CD4-positive, alpha-beta T cell (primary cell): ENCODE measurements around the gene INVS. TPM values are rescaled to one million over a fixed set of nuclear protein-coding genes. Genes with fewer than 3 reads are reported as not detected.

Source experiments
- ATAC-seq: fragments of 200-7000 bp; cut with Tn5 transposase; one replicate; pipeline ENCODE4 v1.10.0; 2022; ENCODE audit warnings: mild to moderate bottlenecking; ENCODE audit not compliant: poor library complexity
- CTCF ChIA-PET: fragments of 350-600 bp; sonication (Branson Sonifier 250); formaldehyde crosslinking; loops from one replicate; lab custom pipeline; 2021; ENCODE audit warnings: antibody characterized with exemption, inconsistent platforms; lab: Charles Lee
- POLR2A ChIA-PET: fragments of 350-600 bp; sonication (Branson Sonifier 250); formaldehyde crosslinking; loops from one replicate; lab custom pipeline; 2021; ENCODE audit warnings: antibody characterized with exemption, inconsistent platforms; lab: Charles Lee
- DNase-seq, 14 experiments: peaks; one replicate each; pipeline ENCODE4 v3.0.0-alpha.2; 2013 to 2020; ENCODE audit warnings: mixed read lengths in 2 of 14
- H3K27ac ChIP-seq, 2 donors: one replicate each; pipeline versions ENCODE4 v1.5.1 to v1.7.0; 2013; ENCODE audit warnings: low read length in 2 of 2, low read depth in 1 of 2, mild to moderate bottlenecking in 1 of 2
- H3K27me3 ChIP-seq, 2 experiments: 1 replicate in 1 of 2; 2 replicates in 1 of 2; pipeline versions ENCODE4 v1.6.1 to v1.7.0; 2013; ENCODE audit warnings: low read length in 2 of 2, control low read depth in 1 of 2, mild to moderate bottlenecking in 1 of 2, moderate library complexity in 1 of 2; ENCODE audit not compliant: insufficient read depth in 2 of 2, control insufficient read depth in 1 of 2
- H3K36me3 ChIP-seq: one replicate; pipeline ENCODE4 v1.6.1; 2013; ENCODE audit warnings: low read length, control low read depth; ENCODE audit not compliant: insufficient read depth
- H3K4me1 ChIP-seq: one replicate; pipeline ENCODE4 v1.6.1; 2013; ENCODE audit warnings: low read length, control low read depth; ENCODE audit not compliant: insufficient read depth
- H3K4me3 ChIP-seq: one replicate; pipeline ENCODE4 v1.5.1; 2013; ENCODE audit warnings: mild to moderate bottlenecking, low read length, moderate library complexity
- H3K9me3 ChIP-seq, 2 experiments: 1 replicate in 1 of 2; 2 replicates in 1 of 2; pipeline versions ENCODE4 v1.6.1 to v1.7.0; 2013; ENCODE audit warnings: low read length in 2 of 2, mild to moderate bottlenecking in 2 of 2, control low read depth in 1 of 2, moderate library complexity in 1 of 2; ENCODE audit not compliant: control insufficient read depth in 1 of 2, insufficient read depth in 1 of 2
- H3K27ac Mint-ChIP-seq: one replicate; pipeline ENCODE4 v1.8.0; 2020; ENCODE audit warnings: mixed read lengths
- H3K27me3 Mint-ChIP-seq: one replicate; pipeline ENCODE4 v1.8.0; 2021; ENCODE audit warnings: mixed read lengths
- H3K36me3 Mint-ChIP-seq: one replicate; pipeline ENCODE4 v1.8.0; 2021; ENCODE audit warnings: low read depth, mixed read lengths
- H3K4me1 Mint-ChIP-seq: one replicate; pipeline ENCODE4 v1.8.0; 2021; ENCODE audit warnings: low read depth, mixed read lengths
- H3K4me3 Mint-ChIP-seq: one replicate; pipeline ENCODE4 v1.8.0; 2020; ENCODE audit warnings: mild to moderate bottlenecking, mixed read lengths
- H3K9me3 Mint-ChIP-seq: one replicate; pipeline ENCODE4 v1.8.0; 2020; ENCODE audit warnings: mixed read lengths
- intact Hi-C, 2 experiments: fragments of 100-400 bp; cut with DNase I in 1 of 2; cut with micrococcal nuclease in 1 of 2; formaldehyde crosslinking; loops; one replicate each; pipeline versions ENCODE4 v1.15.1 to v1.9.0; 2023 to 2025; cut with DNase I, micrococcal nuclease
- total RNA-seq, 174 experiments: library from RNA in 2 of 174; stranded (reverse) in 2 of 174; gene quantifications; one replicate each; pipeline ENCODE4 v1.2.3 and lab custom pipeline; 2021 to 2026
- TF ChIP-seq, protein P1 (sequence below): fragments of 200-600 bp; IDR thresholded peaks from one replicate; pipeline ENCODE4 v1.8.0; 2022; ENCODE audit warnings: antibody characterized with exemption, mild to moderate bottlenecking

INVS gene
- total RNA-seq, 2 experiments from 2014 or later = 13.6 to 14.3 TPM

DNA sequence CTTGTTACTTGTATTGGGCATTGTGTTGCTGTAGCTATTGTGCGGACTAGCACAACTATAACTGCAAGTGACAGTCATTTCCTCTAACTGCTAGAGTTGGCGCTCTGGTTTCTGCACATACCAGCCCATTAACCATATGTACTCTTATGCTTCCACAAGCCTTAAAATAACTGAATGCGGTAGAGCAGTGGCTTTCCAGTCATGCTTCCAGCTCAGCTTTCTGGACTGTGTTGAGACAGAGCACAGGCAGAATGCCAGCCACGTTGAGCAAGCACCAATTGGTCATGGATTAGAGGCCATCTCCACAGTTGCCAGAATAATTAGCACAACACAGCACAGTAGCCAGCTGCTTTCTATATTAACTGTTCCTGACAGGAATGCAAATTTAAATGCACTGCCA is 12.2 kb downstream of the INVS start:
- Mint-ChIP-seq H3K4me1 (peaks cover 18% of the 10 kb centered on the region), H3K4me3 (no peak overlapping the region), H3K36me3 (peaks cover 51% of the 10 kb centered on the region), H3K27ac (no peak overlapping the region), H3K27me3 (no peaks in the 10 kb centered on the region), H3K9me3 (no peaks in the 10 kb centered on the region)
- intact Hi-C loops = no loop called here
- no peaks in the 10 kb centered on the region for H3K4me1 ChIP-seq
- H3K27ac ChIP-seq = no peak overlapping the region
- peaks cover 18% of the 10 kb centered on the region for H3K36me3 ChIP-seq
- TF ChIP-seq, protein P1, sequence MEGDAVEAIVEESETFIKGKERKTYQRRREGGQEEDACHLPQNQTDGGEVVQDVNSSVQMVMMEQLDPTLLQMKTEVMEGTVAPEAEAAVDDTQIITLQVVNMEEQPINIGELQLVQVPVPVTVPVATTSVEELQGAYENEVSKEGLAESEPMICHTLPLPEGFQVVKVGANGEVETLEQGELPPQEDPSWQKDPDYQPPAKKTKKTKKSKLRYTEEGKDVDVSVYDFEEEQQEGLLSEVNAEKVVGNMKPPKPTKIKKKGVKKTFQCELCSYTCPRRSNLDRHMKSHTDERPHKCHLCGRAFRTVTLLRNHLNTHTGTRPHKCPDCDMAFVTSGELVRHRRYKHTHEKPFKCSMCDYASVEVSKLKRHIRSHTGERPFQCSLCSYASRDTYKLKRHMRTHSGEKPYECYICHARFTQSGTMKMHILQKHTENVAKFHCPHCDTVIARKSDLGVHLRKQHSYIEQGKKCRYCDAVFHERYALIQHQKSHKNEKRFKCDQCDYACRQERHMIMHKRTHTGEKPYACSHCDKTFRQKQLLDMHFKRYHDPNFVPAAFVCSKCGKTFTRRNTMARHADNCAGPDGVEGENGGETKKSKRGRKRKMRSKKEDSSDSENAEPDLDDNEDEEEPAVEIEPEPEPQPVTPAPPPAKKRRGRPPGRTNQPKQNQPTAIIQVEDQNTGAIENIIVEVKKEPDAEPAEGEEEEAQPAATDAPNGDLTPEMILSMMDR = no peak
- H3K27me3 ChIP-seq = no peaks in the 10 kb centered on the region
- DNase-seq (no peak), ATAC-seq (no peak)
- H3K4me3 ChIP-seq = no peak overlapping the region
- ChIA-PET POLR2A (no interaction called here), CTCF (no interaction called here)
- H3K9me3 ChIP-seq = no peaks in the 10 kb centered on the region

DNA sequence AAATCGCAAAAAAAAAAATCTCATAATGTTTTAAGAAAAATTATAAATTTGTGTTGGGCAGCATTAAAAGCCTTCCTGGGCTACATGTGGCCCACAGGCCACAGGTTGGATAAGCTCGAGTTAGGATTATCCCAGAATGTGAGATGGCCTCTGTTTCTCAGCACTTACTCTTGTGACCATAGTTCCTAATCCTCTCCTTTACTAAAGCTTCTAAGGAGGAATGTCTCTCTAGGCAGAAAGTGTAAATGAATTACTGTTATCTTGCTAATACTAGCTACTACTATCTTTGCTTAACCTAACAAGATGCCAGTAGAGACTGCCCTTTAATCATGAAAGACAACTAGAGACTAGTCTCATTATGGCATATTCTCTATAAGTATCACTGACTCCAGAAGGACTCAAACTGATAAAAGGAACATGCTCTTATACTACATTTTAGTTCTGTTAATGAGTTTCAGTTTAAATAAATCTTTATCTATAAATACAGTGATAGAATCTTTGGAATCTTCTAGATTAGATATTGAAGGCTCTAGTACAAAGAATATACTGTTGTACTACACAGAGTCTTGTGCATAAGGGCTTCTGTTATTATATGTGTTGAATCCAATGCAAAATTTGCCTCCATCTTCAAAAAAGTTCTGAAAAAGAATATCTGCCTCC is 13.8 kb downstream of the INVS start:
- no peaks in the 10 kb centered on the region for H3K9me3 ChIP-seq
- Mint-ChIP-seq H3K27ac (no peak overlapping the region), H3K27me3 (no peaks in the 10 kb centered on the region), H3K36me3 (peaks cover 51% of the 10 kb centered on the region), H3K9me3 (no peaks in the 10 kb centered on the region), H3K4me1 (peaks cover 18% of the 10 kb centered on the region), H3K4me3 (no peak overlapping the region)
- H3K27ac ChIP-seq = no peak overlapping the region
- no peaks in the 10 kb centered on the region for H3K4me1 ChIP-seq
- TF ChIP-seq, protein P1 = no peak
- H3K27me3 ChIP-seq = no peaks in the 10 kb centered on the region
- ATAC-seq = no peak
- peaks cover 11% of the 10 kb centered on the region for H3K36me3 ChIP-seq
- ChIA-PET POLR2A (interaction anchor here (0.6 kb wide), 1 partner anchor 15 kb away, joined by 3 read pairs; no protein-coding TSS in a partner anchor), CTCF (interaction anchor here (0.6 to 0.9 kb wide), 2 partner anchors 13 to 103 kb away, joined by 3 read pairs; partner anchors contain the start of genes ERP44 and INVS)
- H3K4me3 ChIP-seq = no peak overlapping the region
- intact Hi-C loops = no loop called here
- no peak for DNase-seq

DNA sequence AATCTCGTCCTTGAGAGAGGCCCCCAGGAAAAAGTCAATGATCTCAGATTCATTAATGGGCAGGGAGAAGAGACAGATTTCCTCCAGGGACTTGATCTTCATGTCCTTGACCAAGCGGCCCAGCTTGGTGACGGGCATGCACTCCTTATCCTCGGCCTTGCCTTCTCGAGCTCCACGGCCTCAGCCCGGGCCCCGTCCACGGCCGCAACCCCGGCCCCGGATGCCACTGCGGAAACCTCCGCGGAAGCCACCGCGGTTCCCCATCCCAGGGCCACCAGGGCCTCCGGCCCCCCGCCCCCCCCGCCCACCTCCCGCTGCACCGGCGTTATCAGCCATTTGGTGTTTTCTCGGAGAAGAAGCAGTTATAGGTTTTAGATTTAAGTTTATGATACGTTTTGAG is 18.3 kb downstream of the INVS start:
- H3K9me3 ChIP-seq = no peaks in the 10 kb centered on the region
- H3K36me3 ChIP-seq = peaks cover 3% of the 10 kb centered on the region
- no peaks in the 10 kb centered on the region for H3K27me3 ChIP-seq
- Mint-ChIP-seq H3K9me3 (no peaks in the 10 kb centered on the region), H3K4me3 (no peak overlapping the region), H3K27ac (no peak overlapping the region), H3K27me3 (no peaks in the 10 kb centered on the region), H3K36me3 (peaks cover 65% of the 10 kb centered on the region), H3K4me1 (peaks cover 28% of the 10 kb centered on the region)
- POLR2A ChIA-PET = no interaction called here
- CTCF ChIA-PET = no interaction called here
- no peak for DNase-seq
- ATAC-seq = no peak
- no peaks in the 10 kb centered on the region for H3K4me1 ChIP-seq
- no peak overlapping the region for H3K27ac ChIP-seq
- TF ChIP-seq, protein P1 = no peak
- intact Hi-C loops = no loop called here
- no peak overlapping the region for H3K4me3 ChIP-seq
